HG03558 (cell line): Measurements from ENCODE around the gene TNK1.
A peak's percentile ranks its signal among the peaks of the same experiment; 100 is the strongest.
"Not testable (repeated sequence)": the region's sequence is repeated elsewhere in the genome, so short reads cannot be mapped to it uniquely, and the experiment has no call there.

Experiments
- ATAC-seq: cut with Tn5 transposase; IDR thresholded peaks from one replicate; pipeline ENCODE4 v1.9.1; 2021; ENCODE audit warnings: moderate number of reproducible peaks; ENCODE audit not compliant: unreplicated experiment; ENCODE audit errors: extremely low read depth

Gene TNK1

DNA sequence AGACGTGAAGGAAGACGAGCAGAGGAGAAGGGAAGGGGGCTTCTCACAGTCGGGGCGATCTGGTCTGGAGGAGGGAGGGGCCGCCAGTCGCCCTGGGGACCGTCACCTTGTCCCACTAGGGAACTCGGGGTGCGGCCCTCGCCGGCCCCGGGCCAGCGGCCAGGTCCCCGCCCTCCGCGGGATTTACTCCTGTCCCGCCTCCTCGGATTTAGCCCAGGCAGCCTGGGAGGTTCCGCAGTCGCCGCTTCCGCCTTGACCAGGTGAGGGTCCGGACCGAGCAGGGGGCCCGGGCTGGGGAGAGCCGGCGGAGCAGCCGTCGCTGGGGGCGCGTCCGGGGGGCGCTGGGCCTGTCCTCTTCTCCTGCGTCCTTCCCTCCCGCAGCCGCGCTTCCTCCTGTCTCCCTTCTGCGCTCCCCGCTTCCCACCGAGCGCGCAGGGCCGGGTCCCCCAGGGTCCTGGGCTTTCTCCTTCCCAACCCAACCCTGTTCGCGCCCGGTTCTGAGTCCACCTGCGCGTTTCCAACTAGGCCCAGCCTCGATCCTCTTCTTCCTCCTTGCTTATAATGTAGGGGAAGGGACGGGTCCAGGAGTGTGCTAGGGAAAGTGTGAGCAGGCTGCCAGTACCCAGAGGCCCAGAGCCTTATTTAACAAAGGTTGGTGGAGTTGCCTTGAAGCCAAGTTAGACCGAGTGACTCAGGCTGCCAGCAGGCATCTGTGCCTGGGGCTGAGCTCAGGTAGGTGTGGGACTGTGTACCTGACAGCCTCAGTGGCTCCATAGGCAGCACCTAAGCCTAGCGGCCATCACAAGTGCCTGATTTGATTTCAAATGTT lies at the start of gene TNK1:
TSS of gene TNK1 (plus strand) at position 235 of the 829 bp plus-strand sequence. CDS start 1,838 bp downstream, outside the sequence.
- no peak for ATAC-seq

DNA sequence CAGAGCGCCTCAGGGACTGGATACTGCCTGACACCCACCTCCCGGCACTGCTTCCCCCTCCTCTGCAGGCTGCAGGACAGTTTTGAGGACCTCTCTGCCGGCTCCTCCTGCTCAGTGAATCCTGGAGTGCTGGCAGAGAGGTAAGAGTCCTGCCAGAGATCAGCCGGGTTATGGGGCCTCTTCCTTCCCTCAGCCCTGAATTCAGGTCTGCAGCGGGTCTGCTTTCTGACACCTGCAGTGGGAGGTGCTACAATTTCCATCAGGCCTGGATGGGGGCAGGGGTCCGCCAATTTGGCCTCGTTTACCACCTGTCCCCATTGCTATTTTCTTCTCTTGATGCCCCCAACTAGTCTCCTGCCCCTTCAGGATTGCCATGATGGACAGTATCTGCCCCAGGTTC lies 48.8 kb upstream of the TNK1 start:
- ATAC-seq: no peak

DNA sequence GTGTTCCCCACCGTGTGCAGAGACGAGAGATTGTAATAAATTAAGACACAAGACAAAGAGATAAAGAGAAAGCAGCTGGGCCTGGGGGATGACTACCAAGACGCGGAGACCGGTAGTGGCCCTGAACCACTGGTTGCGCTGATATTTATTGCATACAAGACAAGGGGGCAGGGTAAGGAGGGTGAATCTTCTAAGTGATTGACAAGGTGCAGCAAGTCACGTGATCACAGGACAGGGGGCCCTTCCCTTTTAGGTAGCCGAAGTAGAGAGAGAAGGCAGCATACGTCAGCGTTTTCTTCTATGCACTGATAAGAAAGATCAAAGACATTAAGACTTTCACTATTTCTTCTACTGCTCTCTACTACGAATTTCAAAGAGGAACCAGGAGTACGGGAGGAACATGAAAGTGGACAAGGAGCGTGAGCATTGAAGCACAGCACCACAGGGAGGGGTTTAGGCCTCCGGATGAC lies 48.3 kb upstream of the TNK1 start:
- ATAC-seq: not testable (repeated sequence)

DNA sequence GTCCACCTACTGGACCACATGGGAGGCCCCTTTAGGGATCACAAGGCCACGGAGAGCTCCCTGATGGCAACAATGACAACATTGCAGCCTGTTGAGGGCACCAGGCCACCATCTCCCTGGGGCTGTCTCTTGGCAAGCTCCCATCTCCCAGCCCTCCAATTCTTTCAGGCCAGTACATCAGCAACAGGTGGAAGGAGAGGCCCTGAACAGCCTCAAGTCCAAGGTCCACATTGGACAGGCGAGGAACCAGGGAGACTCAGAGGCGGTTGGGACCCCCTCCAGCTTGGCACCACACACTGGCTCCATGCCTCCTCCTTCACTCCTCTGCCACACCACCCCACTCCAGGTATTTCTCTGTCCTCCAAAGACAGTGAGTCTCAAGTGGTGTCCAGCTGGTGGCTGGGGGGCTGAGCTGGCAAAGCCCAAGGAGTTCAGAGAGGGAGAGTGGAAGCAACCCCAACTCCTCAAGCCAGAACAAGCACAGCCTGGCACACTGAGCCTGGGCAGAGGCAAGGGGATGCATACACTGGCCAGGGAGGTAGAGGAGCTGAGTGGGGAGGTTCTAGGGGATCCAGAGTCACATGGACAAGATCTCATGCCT lies 45.9 kb upstream of the TNK1 start:
- no peak for ATAC-seq

DNA sequence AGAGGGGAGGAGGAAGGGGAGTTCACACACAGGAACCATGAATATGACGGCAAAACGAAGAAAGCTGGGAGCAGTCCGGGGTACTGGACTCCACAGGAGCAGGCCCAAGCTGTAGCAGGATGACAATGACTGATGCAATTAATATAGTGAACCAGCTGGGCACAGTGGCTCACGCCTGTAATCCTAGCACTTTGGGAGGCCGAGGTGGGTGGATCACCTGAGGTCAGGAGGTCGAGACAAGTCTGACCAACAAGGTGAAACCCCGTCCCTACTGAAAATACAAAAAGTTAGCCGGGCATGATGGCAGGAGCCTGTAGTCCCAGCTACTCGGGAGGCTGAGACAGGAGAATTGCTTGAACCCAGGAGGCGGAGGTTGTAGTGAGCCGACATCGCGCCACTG lies 45.1 kb upstream of the TNK1 start:
- ATAC-seq: not testable (repeated sequence)

DNA sequence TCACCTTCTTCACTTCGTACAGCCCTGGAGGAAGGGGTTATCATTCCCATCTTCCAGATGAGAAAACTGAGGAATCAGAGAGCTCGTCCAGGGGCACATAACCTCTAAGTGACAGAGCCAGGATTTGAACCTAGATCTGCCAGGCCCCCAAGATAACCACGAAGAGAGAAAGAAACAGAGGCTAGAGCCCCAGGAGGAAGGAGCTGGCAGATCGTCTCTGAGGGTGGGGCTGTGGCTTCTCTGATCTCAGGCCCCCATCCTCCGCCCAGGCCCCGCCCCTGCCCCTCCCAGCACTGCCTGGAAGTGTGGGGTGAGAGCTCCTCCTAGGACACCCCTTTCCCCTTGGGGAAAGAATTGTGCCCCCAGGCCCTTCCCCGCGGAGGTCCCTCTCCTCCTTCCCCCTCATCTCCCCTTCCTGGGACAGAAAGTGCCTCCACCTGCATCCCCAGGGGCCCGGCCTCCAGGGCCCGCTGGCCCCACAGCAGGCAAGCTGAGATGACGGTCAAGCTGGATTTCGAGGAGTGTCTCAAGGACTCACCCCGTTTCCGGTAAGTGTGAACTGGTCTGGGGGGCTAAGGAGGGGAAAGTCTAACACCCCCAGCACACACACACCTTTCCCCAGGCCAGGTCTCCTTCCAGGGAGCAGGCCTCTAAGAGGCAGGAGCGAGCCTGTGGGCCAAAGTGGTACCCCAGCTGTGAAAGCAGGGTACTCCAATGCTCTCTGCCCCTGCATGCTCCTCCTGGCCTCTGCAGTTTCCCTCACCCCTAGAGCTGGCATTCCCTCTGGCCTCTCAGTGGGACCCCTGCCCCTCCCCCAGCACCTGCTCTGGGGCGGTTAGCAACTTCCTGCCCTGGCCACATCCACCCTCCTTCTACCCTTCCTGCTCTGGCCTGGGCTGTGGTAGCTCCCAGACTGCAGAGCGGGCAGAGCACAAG lies 44.4 kb upstream of the TNK1 start, which contains the start of gene ACAP1:
TSS of gene ACAP1 (plus strand) at position 290 of the 936 bp plus-strand sequence. CDS start at position 496, 206 bp downstream.
- ATAC-seq: no peak

DNA sequence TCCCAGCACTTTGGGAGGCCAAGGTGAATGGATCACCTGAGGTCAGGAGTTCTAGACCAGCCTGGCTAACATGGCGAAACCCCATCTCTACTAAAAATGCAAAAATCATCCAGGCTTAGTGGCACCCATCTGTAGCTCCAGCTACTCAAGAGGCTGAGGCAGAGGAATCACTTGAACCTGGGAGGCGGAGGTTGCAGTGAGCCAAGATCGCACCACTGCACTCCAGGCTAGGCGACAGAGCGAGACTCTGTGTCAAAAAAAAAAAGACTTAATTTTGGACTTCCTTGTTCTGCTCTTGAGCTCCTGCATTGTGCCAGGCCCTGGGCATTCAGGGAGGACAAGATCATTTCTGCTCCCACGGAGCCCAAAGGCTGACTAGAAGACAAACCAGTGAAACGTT lies 43.3 kb upstream of the TNK1 start:
- ATAC-seq: not testable (repeated sequence)

DNA sequence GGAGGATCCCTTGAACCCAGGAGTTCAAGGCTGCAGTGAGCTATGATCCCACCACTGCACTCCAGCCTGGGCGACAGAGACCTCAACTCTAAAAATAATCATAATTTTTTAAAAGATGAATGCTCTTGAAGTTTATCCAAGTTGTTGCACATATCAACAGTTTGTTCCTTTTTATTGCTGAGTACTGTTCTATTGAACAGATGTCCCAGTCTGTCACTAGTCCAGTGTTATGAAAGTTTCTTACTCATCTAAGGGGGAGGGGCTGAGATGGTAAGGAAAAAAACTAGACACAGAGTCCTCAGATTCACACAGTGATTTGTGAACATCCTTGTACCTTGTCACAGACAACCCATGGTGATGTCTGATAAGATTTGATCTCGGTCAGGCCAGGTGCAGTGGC lies 40.7 kb upstream of the TNK1 start:
- ATAC-seq: no peak

DNA sequence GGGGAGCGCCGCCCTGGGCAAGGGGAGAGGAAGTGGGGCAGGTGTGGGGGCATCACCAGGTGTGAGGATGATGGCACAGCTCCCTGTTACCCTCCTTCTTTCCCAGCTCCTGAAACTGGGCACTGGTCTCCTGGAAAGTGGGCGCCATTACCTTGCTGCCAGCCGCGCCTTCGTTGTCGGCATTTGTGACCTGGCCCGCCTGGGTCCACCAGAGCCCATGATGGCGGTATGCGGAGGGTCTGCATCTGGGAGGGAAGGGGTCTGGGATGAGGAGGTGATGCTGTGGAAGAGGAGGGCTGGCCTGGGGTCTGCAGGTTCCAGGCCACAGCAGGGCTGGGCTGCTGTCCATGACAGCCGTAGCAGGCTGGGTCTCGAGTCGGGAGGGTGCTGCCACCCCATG lies 39.0 kb upstream of the TNK1 start:
- no peak for ATAC-seq

DNA sequence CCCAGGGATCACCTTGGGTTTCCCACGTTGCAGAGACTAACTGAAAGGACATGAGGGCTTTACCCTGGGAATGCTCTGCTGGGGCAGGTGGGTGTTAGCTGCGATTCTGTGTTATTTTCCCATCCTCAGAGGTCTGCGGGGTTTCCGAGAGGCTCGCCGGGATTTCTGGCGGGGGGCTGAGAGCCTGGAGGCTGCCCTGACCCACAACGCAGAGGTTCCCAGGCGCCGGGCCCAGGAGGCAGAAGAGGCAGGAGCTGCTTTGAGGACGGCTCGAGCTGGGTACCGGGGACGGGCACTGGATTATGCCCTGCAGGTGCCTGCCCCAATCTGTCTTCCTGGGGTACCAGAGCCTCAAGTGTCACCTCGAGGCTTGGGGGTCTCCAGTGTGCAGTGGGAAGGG lies 37.6 kb upstream of the TNK1 start:
- ATAC-seq: no peak

DNA sequence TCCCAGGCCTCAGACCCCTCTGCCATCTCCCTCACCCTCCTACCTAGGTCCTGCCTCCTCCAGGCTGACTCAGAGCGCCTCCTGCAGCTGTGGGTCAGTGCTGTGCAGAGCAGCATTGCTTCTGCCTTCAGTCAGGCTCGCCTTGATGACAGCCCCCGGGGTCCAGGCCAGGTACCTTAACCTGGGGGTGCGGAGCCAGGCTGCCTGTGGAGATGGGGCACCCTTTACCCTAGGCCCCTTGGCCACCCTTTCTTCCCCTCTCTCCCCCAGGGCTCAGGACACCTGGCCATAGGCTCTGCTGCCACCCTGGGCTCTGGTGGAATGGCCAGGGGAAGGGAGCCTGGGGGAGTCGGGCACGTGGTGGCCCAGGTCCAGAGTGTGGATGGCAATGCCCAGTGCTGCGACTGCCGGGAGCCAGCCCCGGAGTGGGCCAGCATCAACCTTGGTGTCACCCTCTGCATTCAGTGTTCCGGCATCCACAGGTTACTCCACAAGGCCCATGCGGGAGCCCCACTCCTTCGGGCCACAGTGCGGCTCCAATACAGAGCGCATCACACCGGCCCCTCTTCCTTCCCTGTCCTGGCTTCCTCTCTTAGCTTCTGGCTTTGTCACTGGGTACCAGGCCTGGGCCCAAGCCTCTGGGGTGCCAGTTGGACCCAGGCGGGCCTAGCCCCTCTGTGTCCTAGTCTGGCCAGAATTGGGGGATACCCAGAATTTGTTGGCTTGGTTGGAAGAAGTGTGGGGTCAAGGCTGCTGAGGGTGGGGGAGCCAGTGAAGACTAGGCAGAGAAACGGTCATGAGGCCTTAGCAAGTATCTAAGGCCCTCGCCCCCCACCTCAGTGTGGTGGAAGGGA lies 33.9 kb upstream of the TNK1 start:
- ATAC-seq: no peak

DNA sequence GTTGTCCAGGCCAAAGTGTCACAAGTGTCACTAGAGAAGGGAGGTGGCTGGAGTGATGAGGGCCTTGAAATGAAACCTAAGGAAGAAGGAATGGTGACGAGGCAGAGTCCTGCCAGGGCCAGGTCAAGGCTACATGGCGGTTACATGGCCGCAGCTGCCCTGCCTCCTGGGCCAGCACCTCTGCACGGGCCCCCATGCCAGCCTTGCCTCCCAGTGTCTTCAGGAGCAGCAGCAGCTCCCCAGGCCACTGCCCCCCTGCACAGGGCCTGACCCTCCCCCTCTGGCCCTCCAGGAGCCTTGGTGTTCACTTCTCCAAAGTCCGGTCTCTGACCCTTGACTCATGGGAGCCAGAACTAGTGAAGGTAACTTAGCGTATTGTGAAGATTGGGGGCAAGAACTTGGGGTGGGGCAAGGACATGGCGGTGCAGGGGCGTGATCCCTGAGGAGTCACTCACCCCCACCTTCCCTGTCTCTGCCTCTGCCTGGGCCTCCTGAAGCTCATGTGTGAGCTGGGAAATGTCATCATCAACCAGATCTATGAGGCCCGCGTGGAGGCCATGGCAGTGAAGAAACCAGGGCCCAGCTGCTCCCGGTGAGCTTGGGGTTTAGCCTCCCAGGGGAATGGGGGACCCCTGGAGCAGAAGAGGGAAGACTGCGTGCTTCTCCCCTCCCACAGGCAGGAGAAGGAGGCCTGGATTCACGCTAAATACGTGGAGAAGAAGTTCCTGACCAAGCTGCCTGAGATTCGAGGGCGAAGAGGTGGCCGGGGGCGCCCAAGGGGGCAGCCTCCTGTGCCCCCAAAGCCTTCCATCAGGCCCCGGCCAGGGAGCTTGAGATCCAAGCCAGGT lies 33.0 kb upstream of the TNK1 start:
- no peak for ATAC-seq

DNA sequence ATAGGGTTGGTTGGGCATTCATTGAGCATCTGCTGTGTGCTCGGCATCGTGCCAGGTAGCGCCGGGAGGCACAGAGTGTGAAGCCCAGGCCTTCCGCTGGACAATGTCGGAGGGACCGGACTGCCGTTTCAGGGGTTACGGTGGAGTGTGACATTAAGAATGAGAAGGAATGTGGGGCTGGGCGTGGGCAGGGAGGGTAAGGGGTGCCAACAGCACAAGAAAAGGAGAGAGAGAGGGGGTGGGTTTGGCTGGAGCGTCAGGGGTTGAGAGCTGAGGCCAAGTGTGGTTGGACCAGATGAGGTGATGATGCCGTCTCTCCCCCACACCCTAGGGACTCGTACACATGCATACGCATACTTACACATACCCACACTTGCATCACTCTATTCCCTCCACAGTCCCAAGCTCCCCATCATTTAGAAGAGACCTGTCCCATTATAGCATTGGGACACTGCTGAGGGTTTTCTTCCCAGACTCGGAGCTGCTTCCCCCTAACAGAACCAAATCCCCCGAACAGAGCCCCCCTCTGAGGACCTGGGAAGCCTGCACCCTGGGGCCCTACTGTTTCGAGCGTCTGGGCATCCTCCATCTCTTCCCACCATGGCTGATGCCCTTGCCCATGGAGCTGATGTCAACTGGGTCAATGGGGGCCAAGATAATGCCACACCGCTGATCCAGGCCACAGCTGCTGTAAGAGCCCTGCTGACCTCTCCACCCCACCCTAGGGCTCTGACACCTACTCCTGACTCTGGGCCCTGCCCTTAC lies 32.2 kb upstream of the TNK1 start:
- no peak for ATAC-seq

DNA sequence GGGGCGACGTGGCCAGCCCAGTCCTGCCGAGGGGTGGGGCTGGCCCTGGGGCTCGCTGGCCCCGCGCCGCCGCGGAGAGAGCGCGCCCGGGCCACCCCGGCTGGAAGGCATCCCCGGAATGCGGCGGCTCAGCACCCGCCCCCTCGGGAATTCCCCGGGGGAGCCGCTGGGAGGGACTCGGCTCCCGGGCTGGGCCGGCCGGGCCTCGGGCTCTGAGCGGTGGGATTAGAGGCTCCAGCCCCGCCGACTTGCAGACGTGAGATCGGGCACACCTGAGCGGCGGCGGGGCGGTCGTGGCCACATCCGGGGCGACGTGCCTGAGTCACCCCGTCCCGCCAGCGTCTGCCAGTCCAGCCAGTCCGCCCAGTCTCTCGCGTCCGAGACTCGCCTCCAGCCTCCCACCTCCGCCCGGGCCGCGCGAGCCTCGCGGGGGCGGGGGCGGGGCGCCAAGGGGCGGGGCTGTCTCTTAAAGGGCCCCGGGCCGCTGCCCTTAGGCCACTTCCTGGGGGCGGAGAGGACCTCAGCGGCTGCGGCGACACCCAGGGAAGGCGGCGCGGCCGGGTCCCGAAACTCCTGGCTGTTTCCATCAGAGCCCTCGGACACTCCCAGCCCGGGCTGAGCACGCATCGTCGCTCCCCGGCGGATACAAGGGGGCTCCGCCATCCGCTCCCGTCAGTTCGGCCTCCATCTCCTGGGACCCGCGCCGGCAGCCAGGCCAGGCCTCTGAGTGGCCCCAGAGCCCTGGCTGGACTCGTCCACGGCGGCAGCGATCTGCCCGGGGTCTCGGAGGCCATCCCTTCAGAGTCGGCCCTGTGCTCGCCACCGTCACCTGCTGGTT lies 29.0 kb upstream of the TNK1 start, which contains the start of gene KCTD11:
TSS of gene KCTD11 (plus strand) at position 498 of the 838 bp plus-strand sequence.
- peak; percentile 39 for ATAC-seq

DNA sequence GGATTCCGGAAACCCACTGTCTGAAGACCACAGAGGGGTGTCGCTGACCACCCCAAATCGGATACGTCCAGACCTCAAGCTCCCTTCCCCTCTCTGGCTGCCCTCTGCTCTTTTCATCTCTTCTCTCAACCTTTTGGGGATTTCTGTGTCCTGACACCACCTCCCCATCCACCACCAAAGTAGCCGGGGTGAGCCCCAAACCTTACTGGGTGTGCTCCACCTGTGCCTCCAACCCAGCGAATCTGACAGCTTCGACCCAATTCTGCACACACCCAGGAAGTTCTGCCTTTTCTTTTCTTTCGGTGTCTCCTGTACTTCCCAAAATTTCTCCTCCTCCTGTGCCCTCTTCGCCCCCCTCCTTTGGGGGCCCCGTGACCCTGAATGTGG lies 28.4 kb upstream of the TNK1 start:
- ATAC-seq: no peak

DNA sequence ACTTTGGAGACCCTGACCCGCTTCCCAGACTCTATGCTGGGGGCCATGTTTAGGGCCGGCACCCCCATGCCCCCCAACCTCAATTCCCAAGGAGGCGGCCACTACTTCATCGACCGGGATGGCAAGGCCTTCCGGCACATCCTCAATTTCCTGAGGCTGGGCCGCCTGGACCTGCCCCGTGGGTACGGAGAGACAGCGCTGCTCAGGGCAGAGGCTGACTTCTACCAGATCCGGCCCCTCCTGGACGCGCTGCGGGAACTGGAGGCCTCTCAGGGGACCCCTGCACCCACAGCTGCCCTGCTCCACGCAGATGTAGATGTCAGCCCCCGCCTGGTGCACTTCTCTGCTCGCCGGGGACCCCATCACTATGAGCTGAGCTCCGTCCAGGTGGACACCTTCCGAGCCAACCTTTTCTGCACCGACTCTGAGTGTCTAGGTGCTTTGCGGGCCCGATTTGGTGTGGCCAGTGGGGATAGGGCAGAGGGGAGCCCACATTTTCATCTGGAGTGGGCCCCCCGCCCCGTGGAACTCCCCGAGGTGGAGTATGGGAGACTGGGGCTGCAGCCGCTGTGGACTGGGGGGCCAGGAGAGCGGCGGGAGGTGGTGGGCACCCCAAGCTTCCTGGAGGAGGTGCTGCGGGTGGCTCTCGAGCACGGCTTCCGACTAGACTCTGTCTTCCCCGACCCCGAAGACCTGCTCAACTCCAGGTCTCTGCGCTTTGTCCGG lies 27.8 kb upstream of the TNK1 start:
- no peak for ATAC-seq
